Spleen (tissue), 11 donors: ENCODE results near the gene MATK. TPM values are rescaled to one million over a fixed set of nuclear protein-coding genes. Genes with fewer than 3 reads are reported as not detected.

Experiments used
- DNase-seq: peaks from one replicate; pipeline ENCODE4 v3.0.0-alpha.2; 2020
- H3K27ac ChIP-seq, 8 donors: fragments of 200-600 bp; sonication (generic) in 7 of 8; 1 replicate in 4 of 8; 2 replicates in 4 of 8; pipeline versions ENCODE4 v1.5.0 to v1.8.0; 2016 to 2021; ENCODE audit warnings: inconsistent platforms in 4 of 8, mild to moderate bottlenecking in 4 of 8, moderate library complexity in 1 of 8
- H3K27me3 ChIP-seq, 7 donors: fragments of 200-600 bp; sonication (generic) in 6 of 7; replicated peaks in 1 of 7; 1 replicate in 4 of 7; 2 replicates in 3 of 7; pipeline versions ENCODE4 v1.5.0 to v1.8.0; 2016 to 2021; ENCODE audit warnings: inconsistent platforms in 3 of 7, mild to moderate bottlenecking in 1 of 7
- H3K36me3 ChIP-seq, 6 donors: fragments of 200-600 bp; sonication (generic) in 5 of 6; 1 replicate in 4 of 6; 2 replicates in 2 of 6; pipeline versions ENCODE4 v1.5.0 to v1.8.0; 2016 to 2021; ENCODE audit warnings: inconsistent platforms in 2 of 6
- H3K4me1 ChIP-seq, 6 donors: fragments of 200-600 bp; sonication (generic) in 5 of 6; 1 replicate in 3 of 6; 2 replicates in 3 of 6; pipeline versions ENCODE4 v1.5.0 to v1.8.0; 2016 to 2021; ENCODE audit warnings: inconsistent platforms in 3 of 6
- H3K4me3 ChIP-seq, 8 donors: fragments of 200-600 bp; sonication (generic) in 7 of 8; 1 replicate in 4 of 8; 2 replicates in 4 of 8; pipeline versions ENCODE4 v1.5.0 to v1.8.0; 2016 to 2021; ENCODE audit warnings: inconsistent platforms in 4 of 8, mild to moderate bottlenecking in 4 of 8, moderate library complexity in 2 of 8
- H3K9me3 ChIP-seq, 8 donors: fragments of 200-600 bp; sonication (generic) in 7 of 8; 1 replicate in 4 of 8; 2 replicates in 4 of 8; pipeline versions ENCODE4 v1.5.0 to v1.8.0; 2016 to 2021; ENCODE audit warnings: inconsistent platforms in 4 of 8
- POLR2A ChIP-seq, 3 donors: fragments of 450-650 bp; IDR thresholded peaks; one replicate each; pipeline ENCODE4 v1.5.1; 2017; ENCODE audit warnings: antibody characterized with exemption in 3 of 3, mild to moderate bottlenecking in 1 of 3
- POLR2AphosphoS5 ChIP-seq, 3 donors: sonication (generic); formaldehyde crosslinking; IDR thresholded peaks; one replicate each; pipeline ENCODE4 v1.5.1; 2017; ENCODE audit warnings: antibody characterized with exemption in 3 of 3
- WGBS, 5 donors: extraction: QIAGEN DNeasy Blood & Tissue Kit in 3 of 5; methylation state at CpG; one replicate each; pipeline versions ENCODE4 v1.1.5 to v1.1.7; 2013 to 2018; 5-methylcytosine and 5-hydroxymethylcytosine counted together
- intact Hi-C: fragments of 100-400 bp; cut with DNase I; formaldehyde crosslinking; loops from one replicate; pipeline ENCODE4 v1.15.0; 2023; ENCODE audit warnings: low total_unique reads
- polyA plus RNA-seq, 3 donors: library from polyadenylated mRNA; stranded (reverse); fragments of 200-250 nt; gene quantifications; one replicate each; pipeline ENCODE4 v1.2.1, GENCODE V29; 2013
- total RNA-seq, 7 donors: library from RNA; depleted of rRNA in 3 of 7; stranded (reverse); fragments of >200 nt in 3 of 7; fragmentation: NEBNext Ultra II Directional in 4 of 7; extraction: Animal tissue kit (Norgen Biotek cat#: 25700) in 4 of 7; gene quantifications; one replicate each; pipeline versions ENCODE4 v1.1.0 to v1.2.1, GENCODE V29; 2016 to 2021
- TF ChIP-seq, protein P1 (sequence below), 11 experiments: fragments of 200-600 bp in 7 of 11; fragments of 450-650 bp in 4 of 11; sonication (generic) in 4 of 11; IDR thresholded peaks in 8 of 11; conservative IDR thresholded peaks in 3 of 11; 1 replicate in 7 of 11; 2 replicates in 4 of 11; pipeline versions ENCODE4 v1.4.0 to v1.8.0; 2016 to 2021; ENCODE audit warnings: antibody characterized with exemption in 11 of 11, inconsistent platforms in 4 of 11, mild to moderate bottlenecking in 1 of 11
- donor health status: healthy with polysubstance abuse.
- donor health status: DM: no; HTN: no; CAD: no; lungs with moderate emphysema.
- donor health status: DM: no; HTN: no; CAD: no.
- donor health status: Bipolar disorder and iron deficiency.
- donor health status: healthy.
- donor health status: DM: no; HTN: no; CAD: no.
- donor health status: DM: yes; HTN: yes; CAD: no.

The MATK gene
- total and polyA plus RNA-seq, 10 donors, result 8.1 to 22.6 (median 16.6) TPM

GRCh38 chr19:3751236-3751635, 34.9 kb downstream of the MATK start:
- peaks cover 0 to 4% (median 0%) of the 10 kb centered on the region in 8 donors for H3K9me3 ChIP-seq
- DNase-seq, result no peak
- peaks cover 0 to 8% (median 0%) of the 10 kb centered on the region in 7 donors for H3K27me3 ChIP-seq
- H3K27ac ChIP-seq, result no peak overlapping the region
- H3K4me1 ChIP-seq, result peaks cover 0 to 15% (median 0%) of the 10 kb centered on the region in 6 donors
- intact Hi-C loops, result no loop called here
- 94 to 98% (median 96%) methylated on average over 11 to 30 of the region's 30 CpGs for WGBS, 5 donors
- peaks cover 3 to 68% (median 52%) of the 10 kb centered on the region in 6 donors for H3K36me3 ChIP-seq
- TF ChIP-seq, protein P1, sequence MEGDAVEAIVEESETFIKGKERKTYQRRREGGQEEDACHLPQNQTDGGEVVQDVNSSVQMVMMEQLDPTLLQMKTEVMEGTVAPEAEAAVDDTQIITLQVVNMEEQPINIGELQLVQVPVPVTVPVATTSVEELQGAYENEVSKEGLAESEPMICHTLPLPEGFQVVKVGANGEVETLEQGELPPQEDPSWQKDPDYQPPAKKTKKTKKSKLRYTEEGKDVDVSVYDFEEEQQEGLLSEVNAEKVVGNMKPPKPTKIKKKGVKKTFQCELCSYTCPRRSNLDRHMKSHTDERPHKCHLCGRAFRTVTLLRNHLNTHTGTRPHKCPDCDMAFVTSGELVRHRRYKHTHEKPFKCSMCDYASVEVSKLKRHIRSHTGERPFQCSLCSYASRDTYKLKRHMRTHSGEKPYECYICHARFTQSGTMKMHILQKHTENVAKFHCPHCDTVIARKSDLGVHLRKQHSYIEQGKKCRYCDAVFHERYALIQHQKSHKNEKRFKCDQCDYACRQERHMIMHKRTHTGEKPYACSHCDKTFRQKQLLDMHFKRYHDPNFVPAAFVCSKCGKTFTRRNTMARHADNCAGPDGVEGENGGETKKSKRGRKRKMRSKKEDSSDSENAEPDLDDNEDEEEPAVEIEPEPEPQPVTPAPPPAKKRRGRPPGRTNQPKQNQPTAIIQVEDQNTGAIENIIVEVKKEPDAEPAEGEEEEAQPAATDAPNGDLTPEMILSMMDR (IDR thresholded peaks at IDR 0.05 in 8 of 11, conservative IDR thresholded peaks at IDR 0.05 in 3 of 11), result no peak
- no peak for TF ChIP-seq POLR2A (IDR thresholded peaks at IDR 0.05)
- peak in 1 of 3 donors; percentile 31 for TF ChIP-seq POLR2AphosphoS5 (IDR thresholded peaks at IDR 0.05)
- no peak overlapping the region for H3K4me3 ChIP-seq

DNA sequence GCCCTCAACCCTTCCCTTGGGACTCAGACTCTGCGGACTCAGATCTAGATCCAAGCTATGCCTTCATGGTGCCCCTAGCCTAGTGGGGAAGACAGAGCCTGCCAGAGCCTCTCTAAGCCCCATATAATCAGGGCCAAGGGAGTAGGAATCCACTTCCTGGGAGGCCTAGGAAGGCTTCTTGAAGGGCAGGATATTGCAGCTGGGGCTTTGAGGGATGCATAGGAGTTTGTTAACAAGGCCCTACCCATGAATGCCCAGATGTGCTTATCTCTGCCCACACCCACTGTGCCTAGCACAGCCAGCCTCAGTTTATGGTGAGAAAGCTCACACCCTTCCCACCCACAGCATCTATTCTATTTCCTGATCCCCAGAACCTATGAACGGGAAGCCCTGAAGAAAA, 36.0 kb downstream of the MATK start:
- H3K4me3 ChIP-seq, result no peak overlapping the region
- peaks cover 0 to 4% (median 0%) of the 10 kb centered on the region in 8 donors for H3K9me3 ChIP-seq
- H3K27me3 ChIP-seq, result peaks cover 0 to 8% (median 0%) of the 10 kb centered on the region in 7 donors
- TF ChIP-seq, protein P1 (IDR thresholded peaks at IDR 0.05 in 8 of 11, conservative IDR thresholded peaks at IDR 0.05 in 3 of 11), result no peak
- TF ChIP-seq POLR2A (IDR thresholded peaks at IDR 0.05), result no peak
- no peak for TF ChIP-seq POLR2AphosphoS5 (IDR thresholded peaks at IDR 0.05)
- H3K4me1 ChIP-seq, result peaks cover 0 to 5% (median 0%) of the 10 kb centered on the region in 6 donors
- 94 to 100% (median 96%) methylated on average over 2 of the region's 2 CpGs for WGBS, 5 donors
- intact Hi-C loops, result no loop called here
- H3K27ac ChIP-seq, result no peak overlapping the region
- H3K36me3 ChIP-seq, result peaks cover 3 to 62% (median 52%) of the 10 kb centered on the region in 6 donors
- DNase-seq, result no peak

GRCh38 chr19:3748965-3749364, 37.2 kb downstream of the MATK start:
- Histone ChIP-seq H3K4me3 (no peak overlapping the region), H3K27me3 (peaks cover 0 to 8% (median 0%) of the 10 kb centered on the region in 7 donors), H3K4me1 (no peaks in the 10 kb centered on the region), H3K36me3 (peaks cover 3 to 51% (median 47%) of the 10 kb centered on the region in 6 donors), H3K9me3 (peaks cover 0 to 4% (median 0%) of the 10 kb centered on the region in 8 donors), H3K27ac (no peak overlapping the region)
- no peak for DNase-seq
- TF ChIP-seq POLR2AphosphoS5 (IDR thresholded peaks at IDR 0.05) (no peak), POLR2A (IDR thresholded peaks at IDR 0.05) (no peak)
- TF ChIP-seq, protein P1 (IDR thresholded peaks at IDR 0.05 in 8 of 11, conservative IDR thresholded peaks at IDR 0.05 in 3 of 11), result no peak
- WGBS, 5 donors, result 87 to 91% (median 88%) methylated on average over 8 of the region's 8 CpGs
- intact Hi-C loops, result no loop called here

DNA sequence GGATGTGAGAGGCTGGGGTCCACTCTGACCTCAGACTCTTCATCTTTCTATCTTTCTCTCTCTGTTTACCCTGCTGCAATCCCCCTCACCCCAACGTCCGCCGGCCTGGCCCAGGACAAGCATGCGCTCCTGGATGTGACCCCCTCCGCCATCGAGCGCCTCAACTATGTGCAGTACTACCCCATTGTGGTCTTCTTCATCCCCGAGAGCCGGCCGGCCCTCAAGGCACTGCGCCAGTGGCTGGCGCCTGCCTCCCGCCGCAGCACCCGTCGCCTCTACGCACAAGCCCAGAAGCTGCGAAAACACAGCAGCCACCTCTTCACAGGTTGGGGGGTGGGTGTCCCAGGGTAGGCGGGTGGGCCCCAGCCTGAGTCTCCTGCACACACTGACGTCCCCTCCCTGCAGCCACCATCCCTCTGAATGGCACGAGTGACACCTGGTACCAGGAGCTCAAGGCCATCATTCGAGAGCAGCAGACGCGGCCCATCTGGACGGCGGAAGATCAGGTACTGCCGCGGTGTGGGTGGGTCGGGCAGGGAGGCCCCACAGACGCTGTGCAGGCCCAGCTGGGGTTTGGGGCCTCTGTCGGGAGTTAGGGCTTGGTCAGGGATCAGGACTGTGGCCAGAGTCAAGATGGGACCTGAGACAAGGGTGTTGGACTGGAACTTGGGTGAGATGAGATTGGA, 39.7 kb downstream of the MATK start:
- TF ChIP-seq POLR2AphosphoS5 (IDR thresholded peaks at IDR 0.05) (peak in 1 of 3 donors; percentile 40), POLR2A (IDR thresholded peaks at IDR 0.05) (no peak)
- TF ChIP-seq, protein P1 (IDR thresholded peaks at IDR 0.05 in 8 of 11, conservative IDR thresholded peaks at IDR 0.05 in 3 of 11), result no peak
- peaks cover 0 to 8% (median 0%) of the 10 kb centered on the region in 8 donors for H3K9me3 ChIP-seq
- H3K4me1 ChIP-seq, result no peaks in the 10 kb centered on the region
- DNase-seq, result no peak
- intact Hi-C loops, result no loop called here
- H3K27me3 ChIP-seq, result peaks cover 0 to 8% (median 0%) of the 10 kb centered on the region in 7 donors
- no peak overlapping the region for H3K27ac ChIP-seq
- 77 to 82% (median 79%) methylated on average over 29 to 31 of the region's 31 CpGs for WGBS, 5 donors
- no peak overlapping the region for H3K4me3 ChIP-seq
- peaks cover 0 to 26% (median 23%) of the 10 kb centered on the region in 6 donors for H3K36me3 ChIP-seq
